HepG2 (cell line): ENCODE results near the gene ITPR1. TPM values are rescaled to one million over a fixed set of nuclear protein-coding genes. Genes with fewer than 3 reads are reported as not detected.

ENCODE experiments used
- CBX5 ChIP-seq: sonication (generic); formaldehyde crosslinking; IDR thresholded peaks from 2 replicates; pipeline ENCODE4 v1.4.0; 2020; ENCODE audit warnings: missing genetic modification reagents, borderline replicate concordance
- DPF2 ChIP-seq: sonication (generic); formaldehyde crosslinking; IDR thresholded peaks from 2 replicates; pipeline ENCODE4 v1.4.0; 2020; ENCODE audit warnings: mild to moderate bottlenecking, low read depth, missing genetic modification reagents, borderline replicate concordance
- ELF3 ChIP-seq: IDR thresholded peaks from 2 replicates; pipeline ENCODE4 v1.6.1; 2016; ENCODE audit warnings: missing genetic modification reagents, missing compliant biosample characterization
- GTF3A ChIP-seq: sonication (generic); formaldehyde crosslinking; conservative IDR thresholded peaks from 2 replicates; pipeline ENCODE4 v1.4.0; 2020; ENCODE audit warnings: mild to moderate bottlenecking, missing genetic modification reagents
- HMGA1 ChIP-seq: sonication (generic); formaldehyde crosslinking; conservative IDR thresholded peaks from 2 replicates; pipeline ENCODE4 v1.4.0; 2020; ENCODE audit warnings: missing genetic modification reagents
- NFE2L2 ChIP-seq: fragments of 150-350 bp; IDR thresholded peaks from 2 replicates; pipeline ENCODE4 v1.6.1; 2014; ENCODE audit warnings: low read length
- NFIC ChIP-seq: IDR thresholded peaks from 2 replicates; pipeline ENCODE4 v1.6.1; 2012; ENCODE audit warnings: mild to moderate bottlenecking, low read length, inconsistent platforms
- NFYB ChIP-seq: sonication (generic); formaldehyde crosslinking; IDR thresholded peaks from 2 replicates; pipeline ENCODE4 v1.4.0; 2020; ENCODE audit warnings: missing genetic modification reagents
- SCMH1 ChIP-seq: sonication (generic); formaldehyde crosslinking; IDR thresholded peaks from 2 replicates; pipeline ENCODE4 v1.9.0; 2021; ENCODE audit warnings: missing genetic modification reagents, mild to moderate bottlenecking, borderline replicate concordance
- ZNF101 ChIP-seq: sonication (generic); formaldehyde crosslinking; IDR thresholded peaks from 2 replicates; pipeline ENCODE4 v1.4.0; 2020; ENCODE audit warnings: mild to moderate bottlenecking, low read depth, missing genetic modification reagents, borderline replicate concordance
- ZNF138 ChIP-seq: sonication (generic); formaldehyde crosslinking; IDR thresholded peaks from 2 replicates; pipeline ENCODE4 v1.5.0; 2020; ENCODE audit warnings: mild to moderate bottlenecking, low read depth, missing genetic modification reagents
- ZNF33A ChIP-seq: sonication (generic); formaldehyde crosslinking; IDR thresholded peaks from 2 replicates; pipeline ENCODE4 v1.5.1; 2020; ENCODE audit warnings: missing genetic modification reagents, mild to moderate bottlenecking, moderate library complexity, borderline replicate concordance
- ZNF605 ChIP-seq: sonication (generic); formaldehyde crosslinking; IDR thresholded peaks from 2 replicates; pipeline ENCODE4 v1.8.0; 2022; ENCODE audit warnings: mild to moderate bottlenecking, missing genetic modification reagents
- polyA plus RNA-seq, 8 experiments: library from polyadenylated mRNA; depleted of rRNA in 3 of 8; stranded (reverse) in 7 of 8; unstranded in 1 of 8; fragments of >200 nt; fragmentation: Illumina TruSeq in 4 of 8; extraction: Trizol in 4 of 8; gene quantifications; 2 replicates each; pipeline versions ENCODE4 v1.2.1 to v1.2.3, GENCODE V29; 2011 to 2016; ENCODE audit warnings: low read depth in 4 of 8, missing spikeins in 1 of 8, mixed read lengths in 1 of 8; ENCODE audit not compliant: insufficient read depth in 1 of 8
- total RNA-seq, 5 experiments: library from RNA; depleted of rRNA; stranded (reverse); fragments of >200 nt; fragmentation: Illumina TruSeq; extraction: Trizol; gene quantifications; 2 replicates each; pipeline ENCODE4 v1.2.3, GENCODE V29; 2016; ENCODE audit warnings: low read depth in 1 of 5
- TF ChIP-seq, protein P1 (sequence below): sonication (generic); formaldehyde crosslinking; IDR thresholded peaks from 2 replicates; pipeline ENCODE4 v1.4.0; 2020; ENCODE audit warnings: missing genetic modification reagents
- TF ChIP-seq, protein P2 (sequence below): fragments of 450-650 bp; IDR thresholded peaks from 2 replicates; pipeline ENCODE4 v1.6.1; 2017
- TF ChIP-seq, protein P3 (sequence below): sonication (generic); formaldehyde crosslinking; IDR thresholded peaks from 2 replicates; pipeline ENCODE4 v1.5.1; 2020; ENCODE audit warnings: missing genetic modification reagents, mild to moderate bottlenecking, borderline replicate concordance
- TF ChIP-seq, protein P4 (sequence below): sonication (generic); formaldehyde crosslinking; IDR thresholded peaks from 2 replicates; pipeline ENCODE4 v1.4.0; 2020; ENCODE audit warnings: missing genetic modification reagents

ITPR1 gene
- total and polyA plus RNA-seq, 2 of the 13 experiments (the other 11 are each of a cell fraction or from before 2014, with no cell fraction given) = 10.0 to 11.4 TPM

DNA sequence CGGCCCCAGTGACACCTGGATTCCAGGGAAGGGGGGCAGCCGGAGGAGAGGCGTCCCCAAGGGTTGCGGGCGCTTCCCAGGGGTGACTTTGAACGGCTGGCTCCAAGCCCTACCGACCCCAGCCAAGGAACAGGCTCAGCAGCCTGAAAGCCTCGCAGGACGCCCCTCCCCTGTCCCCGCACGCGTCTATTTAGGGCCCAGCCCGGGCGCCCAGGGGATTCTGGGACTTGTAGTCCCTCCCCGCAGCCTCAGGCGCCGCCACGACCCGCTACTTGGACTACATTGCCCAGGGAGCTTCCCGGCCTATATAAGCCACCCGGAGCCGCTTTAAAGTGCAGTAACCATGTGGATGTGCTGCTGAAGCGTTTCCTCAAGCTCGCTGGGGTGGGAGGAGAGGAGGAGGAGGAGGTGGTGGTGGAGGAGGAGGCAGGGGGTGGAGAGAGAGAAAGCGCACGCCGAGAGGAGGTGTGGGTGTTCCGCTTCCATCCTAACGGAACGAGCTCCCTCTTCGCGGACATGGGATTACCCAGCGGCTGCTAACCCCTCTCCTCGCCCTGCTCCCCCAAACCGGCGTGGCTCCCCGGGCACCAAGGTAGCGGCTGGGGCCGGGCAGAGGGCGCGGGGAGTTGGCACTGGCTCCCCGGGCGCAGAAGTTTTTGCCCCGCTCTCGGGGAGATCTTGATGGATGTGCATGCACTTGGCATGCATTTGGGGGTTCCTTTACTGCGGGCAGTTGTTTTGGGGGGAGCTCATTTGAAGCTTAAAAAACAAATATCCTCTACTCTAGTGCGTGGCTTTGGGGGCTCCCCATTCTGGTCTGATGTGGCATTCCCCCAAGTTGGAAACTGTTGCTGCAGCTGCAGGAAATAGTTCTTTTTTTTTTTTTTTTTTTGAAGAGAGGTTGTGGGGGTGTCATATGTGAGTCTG, at the start of gene ITPR1 (continued):
- TF ChIP-seq ZNF101 (CRISPR knock-in tag) (0 out of 2 replicates have a peak, but pooled peaks have one; percentile 35), ELF3 (CRISPR knock-in tag) (peak; percentile 74; the same call in 1 of the 2 replicates), HMGA1 (no peak), GTF3A (CRISPR knock-in tag) (no peak; the same call in 1 of the 2 replicates), ZNF33A (CRISPR knock-in tag) (no peak), NFE2L2 (0 out of 2 replicates have a peak, but pooled peaks have one; percentile 6), ZNF605 (CRISPR knock-in tag) (peak; percentile 88), NFIC (no peak), CBX5 (CRISPR knock-in tag) (no peak), NFYB (no peak), DPF2 (CRISPR knock-in tag) (no peak; the same call in 1 of the 2 replicates), ZNF138 (CRISPR knock-in tag) (0 out of 2 replicates have a peak, but pooled peaks have one; percentile 19), SCMH1 (CRISPR knock-in tag) (no peak)
- TF ChIP-seq, protein P1, sequence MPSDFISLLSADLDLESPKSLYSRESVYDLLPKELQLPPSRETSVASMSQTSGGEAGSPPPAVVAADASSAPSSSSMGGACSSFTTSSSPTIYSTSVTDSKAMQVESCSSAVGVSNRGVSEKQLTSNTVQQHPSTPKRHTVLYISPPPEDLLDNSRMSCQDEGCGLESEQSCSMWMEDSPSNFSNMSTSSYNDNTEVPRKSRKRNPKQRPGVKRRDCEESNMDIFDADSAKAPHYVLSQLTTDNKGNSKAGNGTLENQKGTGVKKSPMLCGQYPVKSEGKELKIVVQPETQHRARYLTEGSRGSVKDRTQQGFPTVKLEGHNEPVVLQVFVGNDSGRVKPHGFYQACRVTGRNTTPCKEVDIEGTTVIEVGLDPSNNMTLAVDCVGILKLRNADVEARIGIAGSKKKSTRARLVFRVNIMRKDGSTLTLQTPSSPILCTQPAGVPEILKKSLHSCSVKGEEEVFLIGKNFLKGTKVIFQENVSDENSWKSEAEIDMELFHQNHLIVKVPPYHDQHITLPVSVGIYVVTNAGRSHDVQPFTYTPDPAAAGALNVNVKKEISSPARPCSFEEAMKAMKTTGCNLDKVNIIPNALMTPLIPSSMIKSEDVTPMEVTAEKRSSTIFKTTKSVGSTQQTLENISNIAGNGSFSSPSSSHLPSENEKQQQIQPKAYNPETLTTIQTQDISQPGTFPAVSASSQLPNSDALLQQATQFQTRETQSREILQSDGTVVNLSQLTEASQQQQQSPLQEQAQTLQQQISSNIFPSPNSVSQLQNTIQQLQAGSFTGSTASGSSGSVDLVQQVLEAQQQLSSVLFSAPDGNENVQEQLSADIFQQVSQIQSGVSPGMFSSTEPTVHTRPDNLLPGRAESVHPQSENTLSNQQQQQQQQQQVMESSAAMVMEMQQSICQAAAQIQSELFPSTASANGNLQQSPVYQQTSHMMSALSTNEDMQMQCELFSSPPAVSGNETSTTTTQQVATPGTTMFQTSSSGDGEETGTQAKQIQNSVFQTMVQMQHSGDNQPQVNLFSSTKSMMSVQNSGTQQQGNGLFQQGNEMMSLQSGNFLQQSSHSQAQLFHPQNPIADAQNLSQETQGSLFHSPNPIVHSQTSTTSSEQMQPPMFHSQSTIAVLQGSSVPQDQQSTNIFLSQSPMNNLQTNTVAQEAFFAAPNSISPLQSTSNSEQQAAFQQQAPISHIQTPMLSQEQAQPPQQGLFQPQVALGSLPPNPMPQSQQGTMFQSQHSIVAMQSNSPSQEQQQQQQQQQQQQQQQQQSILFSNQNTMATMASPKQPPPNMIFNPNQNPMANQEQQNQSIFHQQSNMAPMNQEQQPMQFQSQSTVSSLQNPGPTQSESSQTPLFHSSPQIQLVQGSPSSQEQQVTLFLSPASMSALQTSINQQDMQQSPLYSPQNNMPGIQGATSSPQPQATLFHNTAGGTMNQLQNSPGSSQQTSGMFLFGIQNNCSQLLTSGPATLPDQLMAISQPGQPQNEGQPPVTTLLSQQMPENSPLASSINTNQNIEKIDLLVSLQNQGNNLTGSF = no peak
- TF ChIP-seq, protein P2, sequence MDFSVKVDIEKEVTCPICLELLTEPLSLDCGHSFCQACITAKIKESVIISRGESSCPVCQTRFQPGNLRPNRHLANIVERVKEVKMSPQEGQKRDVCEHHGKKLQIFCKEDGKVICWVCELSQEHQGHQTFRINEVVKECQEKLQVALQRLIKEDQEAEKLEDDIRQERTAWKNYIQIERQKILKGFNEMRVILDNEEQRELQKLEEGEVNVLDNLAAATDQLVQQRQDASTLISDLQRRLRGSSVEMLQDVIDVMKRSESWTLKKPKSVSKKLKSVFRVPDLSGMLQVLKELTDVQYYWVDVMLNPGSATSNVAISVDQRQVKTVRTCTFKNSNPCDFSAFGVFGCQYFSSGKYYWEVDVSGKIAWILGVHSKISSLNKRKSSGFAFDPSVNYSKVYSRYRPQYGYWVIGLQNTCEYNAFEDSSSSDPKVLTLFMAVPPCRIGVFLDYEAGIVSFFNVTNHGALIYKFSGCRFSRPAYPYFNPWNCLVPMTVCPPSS = no peak
- TF ChIP-seq, protein P3, sequence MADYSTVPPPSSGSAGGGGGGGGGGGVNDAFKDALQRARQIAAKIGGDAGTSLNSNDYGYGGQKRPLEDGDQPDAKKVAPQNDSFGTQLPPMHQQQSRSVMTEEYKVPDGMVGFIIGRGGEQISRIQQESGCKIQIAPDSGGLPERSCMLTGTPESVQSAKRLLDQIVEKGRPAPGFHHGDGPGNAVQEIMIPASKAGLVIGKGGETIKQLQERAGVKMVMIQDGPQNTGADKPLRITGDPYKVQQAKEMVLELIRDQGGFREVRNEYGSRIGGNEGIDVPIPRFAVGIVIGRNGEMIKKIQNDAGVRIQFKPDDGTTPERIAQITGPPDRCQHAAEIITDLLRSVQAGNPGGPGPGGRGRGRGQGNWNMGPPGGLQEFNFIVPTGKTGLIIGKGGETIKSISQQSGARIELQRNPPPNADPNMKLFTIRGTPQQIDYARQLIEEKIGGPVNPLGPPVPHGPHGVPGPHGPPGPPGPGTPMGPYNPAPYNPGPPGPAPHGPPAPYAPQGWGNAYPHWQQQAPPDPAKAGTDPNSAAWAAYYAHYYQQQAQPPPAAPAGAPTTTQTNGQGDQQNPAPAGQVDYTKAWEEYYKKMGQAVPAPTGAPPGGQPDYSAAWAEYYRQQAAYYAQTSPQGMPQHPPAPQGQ (CRISPR knock-in tag) = no peak
- TF ChIP-seq, protein P4, sequence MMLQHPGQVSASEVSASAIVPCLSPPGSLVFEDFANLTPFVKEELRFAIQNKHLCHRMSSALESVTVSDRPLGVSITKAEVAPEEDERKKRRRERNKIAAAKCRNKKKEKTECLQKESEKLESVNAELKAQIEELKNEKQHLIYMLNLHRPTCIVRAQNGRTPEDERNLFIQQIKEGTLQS (CRISPR knock-in tag) = 0 out of 2 replicates have a peak, but pooled peaks have one; percentile 21
